HS-27A (cell line): Measurements from ENCODE around the gene AKR1C8.
"Not testable (repeated sequence)": the region's sequence is repeated elsewhere in the genome, so short reads cannot be mapped to it uniquely, and the experiment has no call there.

Experiments
- DNase-seq: peaks from one replicate; pipeline ENCODE4 v3.0.0-alpha.2; 2012; ENCODE audit warnings: low read depth, missing footprints

The AKR1C8 gene

GRCh38 chr10:5184987-5185775, at the start of gene AKR1C8:
TSS of gene AKR1C8 (minus strand) at chr10:5185150. CDS start at chr10:5185104, 46 bp downstream.
- no peak for DNase-seq

- no peak for DNase-seq
Measured at GRCh38 chr10:5234106-5234860, 49.3 kb upstream of the AKR1C8 start.

- DNase-seq, result no peak
Measured at GRCh38 chr10:5233324-5233723, 48.4 kb upstream of the AKR1C8 start.

- no peak for DNase-seq
Measured at GRCh38 chr10:5229019-5229418, 44.1 kb upstream of the AKR1C8 start.

GRCh38 chr10:5222942-5223341, 38.0 kb upstream of the AKR1C8 start:
- DNase-seq, result not testable (repeated sequence)

- DNase-seq, result no peak
Measured at GRCh38 chr10:5219262-5219661, 34.3 kb upstream of the AKR1C8 start.

- DNase-seq, result no peak
Measured at GRCh38 chr10:5216801-5217200, 31.9 kb upstream of the AKR1C8 start.

GRCh38 chr10:5211696-5212536, 27.0 kb upstream of the AKR1C8 start:
- no peak for DNase-seq

GRCh38 chr10:5210261-5210660, 25.3 kb upstream of the AKR1C8 start:
- not testable (repeated sequence) for DNase-seq

GRCh38 chr10:5209776-5210175, 24.8 kb upstream of the AKR1C8 start:
- not testable (repeated sequence) for DNase-seq

- no peak for DNase-seq
Measured at GRCh38 chr10:5206799-5207198, 21.8 kb upstream of the AKR1C8 start.

GRCh38 chr10:5199398-5199797, 14.4 kb upstream of the AKR1C8 start:
- no peak for DNase-seq

- DNase-seq, result no peak
Measured at GRCh38 chr10:5198386-5198785, 13.4 kb upstream of the AKR1C8 start.

- no peak for DNase-seq
Measured at GRCh38 chr10:5196702-5197113, 11.8 kb upstream of the AKR1C8 start, which contains the start of gene AKR1C4. TSS of gene AKR1C4 (plus strand) at chr10:5196837. CDS start at chr10:5196868, 31 bp downstream.

- DNase-seq, result no peak
Measured at GRCh38 chr10:5195727-5196374, 10.9 kb upstream of the AKR1C8 start.

- no peak for DNase-seq
Measured at GRCh38 chr10:5194431-5194830, 9.5 kb upstream of the AKR1C8 start.

- DNase-seq, result no peak
Measured at GRCh38 chr10:5188358-5188757, 3.4 kb upstream of the AKR1C8 start.

- no peak for DNase-seq
Measured at GRCh38 chr10:5187867-5188266, 2.9 kb upstream of the AKR1C8 start.

- no peak for DNase-seq
Measured at GRCh38 chr10:5183923-5184322, 1.0 kb downstream of the AKR1C8 start.

GRCh38 chr10:5180503-5180902, 4.4 kb downstream of the AKR1C8 start:
- not testable (repeated sequence) for DNase-seq

GRCh38 chr10:5175581-5175980, 9.4 kb downstream of the AKR1C8 start:
- not testable (repeated sequence) for DNase-seq
